H9 (cell line): ENCODE measurements around the gene LHX1. TPM values are rescaled to one million over a fixed set of nuclear protein-coding genes. Genes with fewer than 3 reads are reported as not detected.

Experiments
- DNase-seq: peaks from one replicate; pipeline ENCODE4 v3.0.0-alpha.2; 2017
- H2AFZ ChIP-seq: one replicate; pipeline ENCODE4 v1.6.1; 2013; ENCODE audit warnings: mild to moderate bottlenecking, low read length, control low read depth, moderate library complexity
- H2AK5ac ChIP-seq: 2 replicates; pipeline ENCODE4 v1.6.1; 2013; ENCODE audit warnings: low read length, control low read depth, mixed read lengths; ENCODE audit not compliant: insufficient read length
- H2BK120ac ChIP-seq: one replicate; pipeline ENCODE4 v1.6.1; 2013; ENCODE audit warnings: low read depth, mild to moderate bottlenecking, low read length, control low read depth, inconsistent platforms; ENCODE audit not compliant: poor library complexity, severe bottlenecking
- H2BK12ac ChIP-seq: 2 replicates; pipeline ENCODE4 v1.6.1; 2013; ENCODE audit warnings: low read length, control low read depth, mixed read lengths, low read depth; ENCODE audit not compliant: insufficient read length
- H2BK15ac ChIP-seq: 2 replicates; pipeline ENCODE4 v1.6.1; 2013; ENCODE audit warnings: low read depth, low read length, control low read depth
- H2BK20ac ChIP-seq: one replicate; pipeline ENCODE4 v1.6.1; 2013; ENCODE audit warnings: low read depth, mild to moderate bottlenecking, low read length, control low read depth, inconsistent platforms; ENCODE audit not compliant: poor library complexity, severe bottlenecking
- H2BK5ac ChIP-seq: 2 replicates; pipeline ENCODE4 v1.6.1; 2013; ENCODE audit warnings: low read length, control low read depth, mixed read lengths; ENCODE audit not compliant: insufficient read length
- H3K14ac ChIP-seq: 2 replicates; pipeline ENCODE4 v1.6.1; 2013; ENCODE audit warnings: low read length, control low read depth; ENCODE audit not compliant: insufficient read depth
- H3K18ac ChIP-seq: 2 replicates; pipeline ENCODE4 v1.6.1; 2013; ENCODE audit warnings: low read depth, mild to moderate bottlenecking, mixed read lengths, low read length, control low read depth; ENCODE audit not compliant: insufficient read length
- H3K23ac ChIP-seq: 2 replicates; pipeline ENCODE4 v1.6.1; 2013; ENCODE audit warnings: low read length, control low read depth, mixed read lengths, low read depth; ENCODE audit not compliant: insufficient read length
- H3K23me2 ChIP-seq: 2 replicates; pipeline ENCODE4 v1.6.1; 2013; ENCODE audit warnings: low read depth, mild to moderate bottlenecking, mixed read lengths, low read length, control low read depth; ENCODE audit not compliant: insufficient read length, poor library complexity, severe bottlenecking
- H3K27ac ChIP-seq: 2 replicates; pipeline ENCODE4 v1.5.1; 2013; ENCODE audit warnings: low read length, control low read depth, mixed read lengths, low read depth; ENCODE audit not compliant: insufficient read length
- H3K27me3 ChIP-seq: 2 replicates; pipeline ENCODE4 v1.6.1; 2013; ENCODE audit warnings: low read length, control low read depth, inconsistent platforms; ENCODE audit not compliant: insufficient read depth
- H3K4ac ChIP-seq: 2 replicates; pipeline ENCODE4 v1.6.1; 2013; ENCODE audit warnings: low read depth, mild to moderate bottlenecking, control low read depth, inconsistent platforms, low read length, moderate library complexity
- H3K4me1 ChIP-seq: 2 replicates; pipeline ENCODE4 v1.6.1; 2013; ENCODE audit warnings: low read length, control low read depth, inconsistent platforms; ENCODE audit not compliant: insufficient read depth
- H3K4me2 ChIP-seq: 2 replicates; pipeline ENCODE4 v1.6.1; 2013; ENCODE audit warnings: low read length, control low read depth, mixed read lengths; ENCODE audit not compliant: insufficient read length, insufficient read depth
- H3K56ac ChIP-seq: 2 replicates; pipeline ENCODE4 v1.6.1; 2013; ENCODE audit warnings: low read depth, mild to moderate bottlenecking, mixed read lengths, low read length, control low read depth; ENCODE audit not compliant: insufficient read length
- H3K79me1 ChIP-seq: 2 replicates; pipeline ENCODE4 v1.6.1; 2013; ENCODE audit warnings: low read depth, mild to moderate bottlenecking, moderate library complexity, low read length, control low read depth, inconsistent platforms; ENCODE audit not compliant: insufficient read depth, poor library complexity, severe bottlenecking
- H3K79me2 ChIP-seq: 2 replicates; pipeline ENCODE4 v1.6.1; 2013; ENCODE audit warnings: low read length, control low read depth, inconsistent platforms; ENCODE audit not compliant: insufficient read depth
- H3K9ac ChIP-seq: 2 replicates; pipeline ENCODE4 v1.6.1; 2013; ENCODE audit warnings: low read length, control low read depth, mixed read lengths; ENCODE audit not compliant: insufficient read length; ENCODE audit errors: extremely low read depth
- H3K9me3 ChIP-seq: one replicate; pipeline ENCODE4 v1.6.1; 2013; ENCODE audit warnings: low read depth, low read length, inconsistent platforms; ENCODE audit not compliant: control insufficient read depth
- H3T11ph ChIP-seq: one replicate; pipeline ENCODE4 v1.6.1; 2013; ENCODE audit warnings: mild to moderate bottlenecking, low read length, control low read depth, inconsistent platforms
- H4K20me1 ChIP-seq: one replicate; pipeline ENCODE4 v1.6.1; 2013; ENCODE audit not compliant: control insufficient read depth, insufficient read length, insufficient read depth
- H4K5ac ChIP-seq: 2 replicates; pipeline ENCODE4 v1.6.1; 2013; ENCODE audit warnings: low read depth, mild to moderate bottlenecking, mixed read lengths, low read length, control low read depth; ENCODE audit not compliant: insufficient read length
- H4K8ac ChIP-seq: replicated peaks from 2 replicates; pipeline ENCODE4 v1.6.1; 2013; ENCODE audit warnings: low read length, control low read depth, mixed read lengths, low read depth; ENCODE audit not compliant: insufficient read length
- H4K91ac ChIP-seq: 2 replicates; pipeline ENCODE4 v1.6.1; 2013; ENCODE audit warnings: low read depth, mild to moderate bottlenecking, moderate library complexity, mixed read lengths, low read length, control low read depth; ENCODE audit not compliant: insufficient read length
- H3K27ac Mint-ChIP-seq, 3 experiments: 2 replicates in 2 of 3; 3 replicates in 1 of 3; pipeline ENCODE4 v1.8.0; 2020 to 2021; ENCODE audit warnings: mixed read lengths in 3 of 3, mild to moderate bottlenecking in 1 of 3, moderate library complexity in 1 of 3
- H3K27me3 Mint-ChIP-seq: 2 replicates; pipeline ENCODE4 v1.8.0; 2021; ENCODE audit warnings: low read depth, mild to moderate bottlenecking, moderate library complexity, mixed read lengths
- H3K36me3 Mint-ChIP-seq, 3 experiments: 2 replicates in 2 of 3; 3 replicates in 1 of 3; pipeline ENCODE4 v1.8.0; 2020 to 2021; ENCODE audit warnings: low read depth in 3 of 3, mixed read lengths in 3 of 3; ENCODE audit not compliant: insufficient read depth in 1 of 3
- H3K4me1 Mint-ChIP-seq, 2 experiments: 2 replicates each; pipeline ENCODE4 v1.8.0; 2020; ENCODE audit warnings: mixed read lengths in 2 of 2
- H3K4me3 Mint-ChIP-seq, 2 experiments: 2 replicates in 1 of 2; 3 replicates in 1 of 2; pipeline ENCODE4 v1.8.0; 2020 to 2021; ENCODE audit warnings: mild to moderate bottlenecking in 2 of 2, mixed read lengths in 2 of 2, moderate library complexity in 1 of 2
- H3K9me3 Mint-ChIP-seq, 2 experiments: 2 replicates in 1 of 2; 3 replicates in 1 of 2; pipeline ENCODE4 v1.8.0; 2020; ENCODE audit warnings: mild to moderate bottlenecking in 2 of 2, mixed read lengths in 2 of 2, moderate library complexity in 1 of 2
- WGBS: extraction: QIAGEN DNeasy Blood & Tissue Kit; methylation state at CpG from one replicate; pipeline ENCODE4 v1.1.7; 2013; ENCODE audit warnings: missing lambda C conversion rate, low lambda C conversion rate, mixed read lengths; ENCODE audit not compliant: insufficient read length; ENCODE audit errors: extremely low coverage; 5-methylcytosine and 5-hydroxymethylcytosine counted together
- total RNA-seq: library from RNA; stranded (reverse); gene quantifications from 2 replicates; pipeline ENCODE4 v1.2.1, GENCODE V29; 2021
- TF ChIP-seq, protein P1 (sequence below): fragments of 200-600 bp; sonication (generic); conservative IDR thresholded peaks from 3 replicates; pipeline ENCODE4 v1.8.0; 2021; ENCODE audit warnings: antibody characterized with exemption, mild to moderate bottlenecking

LHX1 gene
- total RNA-seq, 1 experiment from 2014 or later: 0.22 TPM

DNA sequence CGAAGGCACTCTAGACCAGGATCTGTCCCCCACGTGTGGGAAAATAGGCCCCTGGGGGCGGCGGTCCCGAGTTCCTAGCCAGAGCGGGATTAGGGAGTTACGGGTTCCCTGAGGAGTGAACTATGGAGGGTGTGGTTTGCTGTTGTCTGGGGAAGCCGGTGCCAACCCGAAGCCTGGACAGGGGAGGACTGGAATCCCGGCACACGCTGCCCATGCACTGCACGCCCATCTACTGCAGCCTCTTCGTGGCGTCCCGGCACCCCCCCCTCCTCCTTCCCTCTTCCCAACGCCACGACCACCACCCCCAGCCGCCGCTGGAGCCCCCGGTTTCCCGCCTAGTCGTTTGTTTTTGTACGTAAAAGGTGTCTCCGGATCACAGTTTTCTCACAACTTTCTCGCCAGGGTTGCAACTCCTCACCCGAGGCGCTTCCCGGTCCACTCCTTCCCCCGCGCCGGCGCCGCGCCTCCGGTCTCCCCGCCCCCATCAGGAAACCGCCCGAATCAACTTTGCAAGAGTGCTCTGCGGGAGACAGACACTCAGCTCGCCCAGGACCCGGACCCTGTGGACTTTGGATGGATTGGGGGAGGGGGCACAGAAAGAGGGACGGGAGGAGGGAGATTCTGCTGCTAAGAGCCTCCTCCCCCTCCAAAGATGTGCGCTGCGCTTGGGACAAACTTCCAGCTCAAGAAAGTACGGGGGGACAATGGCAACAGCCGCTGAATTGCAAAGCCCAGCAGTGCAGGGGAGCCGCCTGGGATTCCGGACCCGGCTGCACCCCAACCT lies 1.4 kb upstream of the LHX1 start:
- peaks cover 30% of the 10 kb centered on the region for H3K23me2 ChIP-seq
- no peak overlapping the region for H3T11ph ChIP-seq
- H4K91ac ChIP-seq: no peak overlapping the region
- no CpG with 5 or more reads among the region's 49 CpGs for WGBS
- no peaks in the 10 kb centered on the region for H3K9me3 ChIP-seq
- H2BK5ac ChIP-seq: no peak overlapping the region
- H3K23ac ChIP-seq: no peak overlapping the region
- H4K5ac ChIP-seq: no peak overlapping the region
- H3K4me1 ChIP-seq: no peaks in the 10 kb centered on the region; the same call in 1 of the 2 replicates
- no peak overlapping the region for H3K18ac ChIP-seq
- no peaks in the 10 kb centered on the region for H3K79me2 ChIP-seq
- peak; percentile 84 for DNase-seq
- Mint-ChIP-seq H3K4me3 (peak overlapping the region; percentile 57 to 91), H3K27ac (no peak overlapping the region), H3K9me3 (peaks cover 0 to 5% of the 10 kb centered on the region in 2 experiments; a peak in 1 of 5 replicates), H3K4me1 (peaks cover 71 to 81% of the 10 kb centered on the region in 2 experiments), H3K36me3 (no peaks in the 10 kb centered on the region; a peak in 1 of 7 replicates), H3K27me3 (peaks cover 100% of the 10 kb centered on the region)
- no peak overlapping the region for H2BK12ac ChIP-seq
- no peak overlapping the region for H4K8ac ChIP-seq
- H4K20me1 ChIP-seq: no peaks in the 10 kb centered on the region
- no peak overlapping the region for H2BK15ac ChIP-seq
- H3K4me2 ChIP-seq: peak overlapping the region; percentile 65
- no peak overlapping the region for H2BK120ac ChIP-seq
- H3K4ac ChIP-seq: no peak overlapping the region
- no peak overlapping the region for H3K56ac ChIP-seq
- no peak overlapping the region for H3K14ac ChIP-seq
- no peak overlapping the region for H2AFZ ChIP-seq
- H3K27me3 ChIP-seq: peaks cover 86% of the 10 kb centered on the region
- no peak overlapping the region for H3K9ac ChIP-seq
- H2BK20ac ChIP-seq: no peak overlapping the region
- no peaks in the 10 kb centered on the region for H3K79me1 ChIP-seq
- H3K27ac ChIP-seq: no peak overlapping the region
- TF ChIP-seq, protein P1, sequence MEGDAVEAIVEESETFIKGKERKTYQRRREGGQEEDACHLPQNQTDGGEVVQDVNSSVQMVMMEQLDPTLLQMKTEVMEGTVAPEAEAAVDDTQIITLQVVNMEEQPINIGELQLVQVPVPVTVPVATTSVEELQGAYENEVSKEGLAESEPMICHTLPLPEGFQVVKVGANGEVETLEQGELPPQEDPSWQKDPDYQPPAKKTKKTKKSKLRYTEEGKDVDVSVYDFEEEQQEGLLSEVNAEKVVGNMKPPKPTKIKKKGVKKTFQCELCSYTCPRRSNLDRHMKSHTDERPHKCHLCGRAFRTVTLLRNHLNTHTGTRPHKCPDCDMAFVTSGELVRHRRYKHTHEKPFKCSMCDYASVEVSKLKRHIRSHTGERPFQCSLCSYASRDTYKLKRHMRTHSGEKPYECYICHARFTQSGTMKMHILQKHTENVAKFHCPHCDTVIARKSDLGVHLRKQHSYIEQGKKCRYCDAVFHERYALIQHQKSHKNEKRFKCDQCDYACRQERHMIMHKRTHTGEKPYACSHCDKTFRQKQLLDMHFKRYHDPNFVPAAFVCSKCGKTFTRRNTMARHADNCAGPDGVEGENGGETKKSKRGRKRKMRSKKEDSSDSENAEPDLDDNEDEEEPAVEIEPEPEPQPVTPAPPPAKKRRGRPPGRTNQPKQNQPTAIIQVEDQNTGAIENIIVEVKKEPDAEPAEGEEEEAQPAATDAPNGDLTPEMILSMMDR: no peak
- no peak overlapping the region for H2AK5ac ChIP-seq
